ENCODE results near the gene KCNAB1. TPM values are rescaled to one million over a fixed set of nuclear protein-coding genes. Genes with fewer than 3 reads are reported as not detected.

KCNAB1 gene
- total and polyA plus RNA-seq, 2 of the 8 experiments (the other 6 are each of a cell fraction or from before 2014, with no cell fraction given) = 0.51 to 2.3 TPM

- FAIRE-seq = no peak
- H3K9ac ChIP-seq (replicated peaks in 1 of 4; ENCODE audit: extremely low read depth in 1 of 4, low read depth in 3 of 4, low read length in 3 of 4) = no peak overlapping the region
- no peak overlapping the region for H4K5ac ChIP-seq (ENCODE audit: insufficient read length, low read depth, low read length)
- no peak overlapping the region for H2BK120ac ChIP-seq (replicated peaks; ENCODE audit: low read depth, low read length)
- no peak overlapping the region for H4K91ac ChIP-seq (replicated peaks; ENCODE audit: insufficient read length, low read length)
- no peak overlapping the region for H2BK20ac ChIP-seq (ENCODE audit: low read length)
- no peak overlapping the region for H2AK5ac ChIP-seq (ENCODE audit: low read depth, low read length)
- H4K8ac ChIP-seq (ENCODE audit: extremely low read depth, insufficient read depth, low read length) = no peak overlapping the region
- H3K18ac ChIP-seq (ENCODE audit: extremely low read depth, low read length) = no peak overlapping the region
- H3K23ac ChIP-seq (ENCODE audit: insufficient read length) = no peak overlapping the region
- H3K27me3 ChIP-seq (replicated peaks in 1 of 4; ENCODE audit: control insufficient read depth in 3 of 4, extremely low read depth in 1 of 4, insufficient read depth in 3 of 4, low read length in 3 of 4) = no peaks in the 10 kb centered on the region
- no peak overlapping the region for H3K4me2 ChIP-seq (ENCODE audit: insufficient read depth in 1 of 2, low read depth in 2 of 2, low read length in 2 of 2)
- H3K27ac ChIP-seq (ENCODE audit: low read depth, low read length) = no peak overlapping the region
- no peak overlapping the region for H3K4ac ChIP-seq (replicated peaks; ENCODE audit: insufficient read length, low read depth, low read length)
- H3K9me3 ChIP-seq (ENCODE audit: insufficient read depth in 2 of 2, low read depth in 1 of 2, low read length in 1 of 2) = no peaks in the 10 kb centered on the region
- no peaks in the 10 kb centered on the region for H3K79me1 ChIP-seq (ENCODE audit: low read depth, low read length)
- DNase-seq (ENCODE audit: low read depth in 1 of 2, low spot score in 2 of 2) = no peak
- H3K56ac ChIP-seq (replicated peaks; ENCODE audit: insufficient read length, low read depth, low read length) = no peak overlapping the region
- POLR2A ChIA-PET (ENCODE audit: partially characterized antibody) = no interaction called here
- TF ChIP-seq EP300 (IDR thresholded peaks at IDR 0.05; ENCODE audit: borderline replicate concordance in 1 of 2, low read depth in 2 of 2, low read length in 2 of 2) (no peak), CHD2 (IDR thresholded peaks at IDR 0.05; ENCODE audit: low read length) (no peak), POLR2A (IDR thresholded peaks at IDR 0.05; ENCODE audit: control extremely low read depth in 1 of 2, low read depth in 2 of 2, low read length in 2 of 2) (no peak), JUND (IDR thresholded peaks at IDR 0.05; ENCODE audit: low read length) (no peak), CREB1 (IDR thresholded peaks at IDR 0.05) (no peak), HDAC6 (IDR thresholded peaks at IDR 0.05; ENCODE audit: low read depth, low read length) (no peak), RAD21 (IDR thresholded peaks at IDR 0.05 in 1 of 2, conservative IDR thresholded peaks at IDR 0.05 in 1 of 2; ENCODE audit: low read depth in 2 of 2, low read length in 2 of 2) (no peak), RNF2 (IDR thresholded peaks at IDR 0.05; ENCODE audit: borderline replicate concordance, low read depth, low read length, missing control alignments, poor library complexity, severe bottlenecking) (no peak), TBP (IDR thresholded peaks at IDR 0.05; ENCODE audit: low read depth, low read length) (no peak), MAFK (IDR thresholded peaks at IDR 0.05; ENCODE audit: low read depth, low read length) (no peak), CTBP2 (IDR thresholded peaks at IDR 0.05; ENCODE audit: borderline replicate concordance, insufficient read depth, insufficient read length, low read length) (no peak)
- no peak overlapping the region for H2BK12ac ChIP-seq (ENCODE audit: low read depth, low read length)
- H3K14ac ChIP-seq (ENCODE audit: insufficient read length) = no peak overlapping the region
- H2AFZ ChIP-seq (ENCODE audit: low read length) = no peak overlapping the region
- CTCF ChIA-PET (ENCODE audit: partially characterized antibody) = interaction anchor here (0.5 to 1.3 kb wide), 2 partner anchors 11 to 489 kb away, joined by 3 read pairs; no protein-coding TSS in a partner anchor
- H3K4me1 ChIP-seq (replicated peaks in 1 of 4; ENCODE audit: control insufficient read depth in 3 of 4, insufficient read depth in 4 of 4, low read length in 3 of 4) = no peaks in the 10 kb centered on the region
- no peak overlapping the region for H2BK15ac ChIP-seq (ENCODE audit: low read length)
- no peaks in the 10 kb centered on the region for H4K20me1 ChIP-seq (replicated peaks in 1 of 2; ENCODE audit: control insufficient read depth in 1 of 2, insufficient read depth in 2 of 2, low read length in 2 of 2)
- H3K23me2 ChIP-seq (ENCODE audit: low read depth, low read length) = no peaks in the 10 kb centered on the region
- WGBS, 2 experiments (ENCODE audit: extremely low coverage in 1 of 2, insufficient coverage in 1 of 2, insufficient read length in 1 of 2, insufficient replicate concordance in 2 of 2, low coverage in 1 of 2, low lambda C conversion rate in 2 of 2, missing lambda C conversion rate in 1 of 2) = 91% methylated on average over 1 of the region's 1 CpG; no CpG with 5 or more reads in 1 of the 2 experiments
- H3K4me3 ChIP-seq (ENCODE audit: extremely low read depth in 1 of 4, insufficient read depth in 2 of 4, low read depth in 3 of 4, low read length in 4 of 4) = no peak overlapping the region
- no peaks in the 10 kb centered on the region for H3K79me2 ChIP-seq (ENCODE audit: control insufficient read depth in 1 of 2, insufficient read depth in 2 of 2, low read length in 2 of 2)
- H3K36me3 ChIP-seq (ENCODE audit: control insufficient read depth in 2 of 4, insufficient read depth in 4 of 4, low read length in 3 of 4) = no peaks in the 10 kb centered on the region
- no peak overlapping the region for H2BK5ac ChIP-seq (ENCODE audit: low read depth, low read length)
These were observed 467.3 kb downstream of the KCNAB1 start for GRCh38 chr3:156587760-156588069.

All from H1 (cell line).